Uterus (tissue), 2 donors: ENCODE data around the gene FABP6.

ENCODE experiments used
- POLR2A ChIP-seq, 2 donors: fragments of 450-650 bp; IDR thresholded peaks; one replicate each; pipeline ENCODE4 v1.6.1; 2016; ENCODE audit warnings: antibody characterized with exemption in 2 of 2, mild to moderate bottlenecking in 1 of 2, moderate library complexity in 1 of 2
- TF ChIP-seq, protein P1 (sequence below), 4 experiments: fragments of 200-600 bp in 2 of 4; fragments of 450-650 bp in 2 of 4; sonication (generic) in 2 of 4; IDR thresholded peaks; one replicate each; pipeline ENCODE4 v1.5.1; 2016 to 2019; ENCODE audit warnings: antibody characterized with exemption in 4 of 4, mild to moderate bottlenecking in 2 of 4, moderate library complexity in 1 of 4

DNA sequence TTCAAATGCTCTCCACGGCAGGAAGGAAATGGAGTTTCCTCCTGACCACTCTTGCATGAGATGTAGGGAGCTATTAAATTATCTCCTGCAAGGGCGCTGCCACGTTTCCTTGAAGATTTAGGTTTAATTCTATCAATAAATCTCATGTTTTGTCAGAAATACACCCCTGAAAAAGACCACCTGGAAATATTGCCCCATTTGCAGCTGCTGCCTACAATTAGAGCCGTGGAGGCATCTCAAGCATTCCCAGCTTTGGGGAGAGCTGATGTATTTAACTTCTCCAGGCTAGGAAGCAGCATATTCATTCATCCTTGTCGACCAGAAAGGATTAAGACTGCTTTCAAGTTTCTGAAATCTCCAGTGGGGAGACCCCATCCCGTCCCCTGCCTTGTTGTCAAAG, 42.5 kb downstream of the FABP6 start:
- TF ChIP-seq, protein P1, sequence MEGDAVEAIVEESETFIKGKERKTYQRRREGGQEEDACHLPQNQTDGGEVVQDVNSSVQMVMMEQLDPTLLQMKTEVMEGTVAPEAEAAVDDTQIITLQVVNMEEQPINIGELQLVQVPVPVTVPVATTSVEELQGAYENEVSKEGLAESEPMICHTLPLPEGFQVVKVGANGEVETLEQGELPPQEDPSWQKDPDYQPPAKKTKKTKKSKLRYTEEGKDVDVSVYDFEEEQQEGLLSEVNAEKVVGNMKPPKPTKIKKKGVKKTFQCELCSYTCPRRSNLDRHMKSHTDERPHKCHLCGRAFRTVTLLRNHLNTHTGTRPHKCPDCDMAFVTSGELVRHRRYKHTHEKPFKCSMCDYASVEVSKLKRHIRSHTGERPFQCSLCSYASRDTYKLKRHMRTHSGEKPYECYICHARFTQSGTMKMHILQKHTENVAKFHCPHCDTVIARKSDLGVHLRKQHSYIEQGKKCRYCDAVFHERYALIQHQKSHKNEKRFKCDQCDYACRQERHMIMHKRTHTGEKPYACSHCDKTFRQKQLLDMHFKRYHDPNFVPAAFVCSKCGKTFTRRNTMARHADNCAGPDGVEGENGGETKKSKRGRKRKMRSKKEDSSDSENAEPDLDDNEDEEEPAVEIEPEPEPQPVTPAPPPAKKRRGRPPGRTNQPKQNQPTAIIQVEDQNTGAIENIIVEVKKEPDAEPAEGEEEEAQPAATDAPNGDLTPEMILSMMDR (IDR thresholded peaks at IDR 0.05): no peak
- no peak for TF ChIP-seq POLR2A (IDR thresholded peaks at IDR 0.05)
